Measurements from ENCODE around the gene SETD1B.

Gene SETD1B

GRCh38 chr12:121780429-121780828 is 23.4 kb upstream of the SETD1B start:
- no peak for DNase-seq (ENCODE audit: low read depth)
- H3K4me3 ChIP-seq (ENCODE audit: control insufficient read depth, low read depth, low read length), result no peak overlapping the region
- no peak for TF ChIP-seq CTCF (conservative IDR thresholded peaks at IDR 0.05; ENCODE audit: control insufficient read depth, insufficient read depth, low read depth, low read length)

- H3K4me3 ChIP-seq (ENCODE audit: control insufficient read depth, low read depth, low read length), result no peak overlapping the region
- no peak for TF ChIP-seq CTCF (conservative IDR thresholded peaks at IDR 0.05; ENCODE audit: control insufficient read depth, insufficient read depth, low read depth, low read length)
- no peak for DNase-seq (ENCODE audit: low read depth)
These were observed 22.3 kb upstream of the SETD1B start for GRCh38 chr12:121781484-121781997.

- no peak overlapping the region for H3K4me3 ChIP-seq (ENCODE audit: control insufficient read depth, low read depth, low read length)
- TF ChIP-seq CTCF (conservative IDR thresholded peaks at IDR 0.05; ENCODE audit: control insufficient read depth, insufficient read depth, low read depth, low read length), result no peak
- DNase-seq (ENCODE audit: low read depth), result peak; percentile 63
These were observed 21.5 kb upstream of the SETD1B start for GRCh38 chr12:121781998-121782979.

- DNase-seq (ENCODE audit: low read depth), result peak; percentile 70
- no peak for TF ChIP-seq CTCF (conservative IDR thresholded peaks at IDR 0.05; ENCODE audit: control insufficient read depth, insufficient read depth, low read depth, low read length)
- H3K4me3 ChIP-seq (ENCODE audit: control insufficient read depth, low read depth, low read length), result no peak overlapping the region
These were observed 20.0 kb upstream of the SETD1B start for GRCh38 chr12:121783766-121784165.

- peak; percentile 96 for DNase-seq (ENCODE audit: low read depth)
- TF ChIP-seq CTCF (conservative IDR thresholded peaks at IDR 0.05; ENCODE audit: control insufficient read depth, insufficient read depth, low read depth, low read length), result no peak
- no peak overlapping the region for H3K4me3 ChIP-seq (ENCODE audit: control insufficient read depth, low read depth, low read length)
These were observed 19.3 kb upstream of the SETD1B start for GRCh38 chr12:121784460-121784859.

- DNase-seq (ENCODE audit: low read depth), result peak; percentile 94
- no peak for TF ChIP-seq CTCF (conservative IDR thresholded peaks at IDR 0.05; ENCODE audit: control insufficient read depth, insufficient read depth, low read depth, low read length)
- H3K4me3 ChIP-seq (ENCODE audit: control insufficient read depth, low read depth, low read length), result no peak overlapping the region
These were observed 17.4 kb upstream of the SETD1B start for GRCh38 chr12:121786440-121786825.

Measured in fibroblast of mammary gland (primary cell).